SU-DHL-6 (cell line): ENCODE data around the gene LAD1.

Experiments
- CTCF ChIP-seq: fragments of 200-600 bp; sonication (generic); IDR thresholded peaks from one replicate; pipeline ENCODE4 v1.5.1; 2017; ENCODE audit warnings: antibody characterized with exemption, mild to moderate bottlenecking, low read length, moderate library complexity; ENCODE audit not compliant: insufficient read depth, poor library complexity, severe bottlenecking
- EZH2phosphoT487 ChIP-seq: fragments of 200-600 bp; sonication (generic), shearing (Covaris generic); conservative IDR thresholded peaks from 2 replicates; pipeline ENCODE4 v1.6.1; 2018; ENCODE audit warnings: mild to moderate bottlenecking, antibody characterized with exemption, low read length, moderate library complexity, mixed read lengths

- TF ChIP-seq CTCF (no peak), EZH2phosphoT487 (no peak)
Measured at GRCh38 chr1:201418461-201418860, 19.3 kb upstream of the LAD1 start.
